Activated CD4-positive, alpha-beta T cell treated with anti-CD3 and anti-CD28 coated beads, Interleukin-2, amount 10 ng/mL, durations not matched to agents 7 days and 5 days (primary cell): ENCODE results near the gene TUBG2. TPM values are rescaled to one million over a fixed set of nuclear protein-coding genes. Genes with fewer than 3 reads are reported as not detected.
A peak's percentile ranks its signal among the peaks of the same experiment; 100 is the strongest.
"Not testable (repeated sequence)": the region's sequence is repeated elsewhere in the genome, so short reads cannot be mapped to it uniquely, and the experiment has no call there.

Experiments used
- CTCF ChIA-PET: fragments of 350-600 bp; sonication (Branson Sonifier 250); formaldehyde crosslinking; loops from one replicate; lab custom pipeline; 2021; ENCODE audit warnings: antibody characterized with exemption; lab: Charles Lee
- POLR2A ChIA-PET: fragments of 350-600 bp; sonication (Branson Sonifier 250); formaldehyde crosslinking; loops from one replicate; lab custom pipeline; 2021; ENCODE audit warnings: antibody characterized with exemption; lab: Charles Lee
- DNase-seq: peaks from one replicate; pipeline ENCODE4 v3.0.0-alpha.2; 2020
- H3K27ac Mint-ChIP-seq: one replicate; pipeline ENCODE4 v1.8.0; 2021; ENCODE audit warnings: mild to moderate bottlenecking, moderate library complexity, mixed read lengths
- H3K27me3 Mint-ChIP-seq: one replicate; pipeline ENCODE4 v1.8.0; 2021; ENCODE audit warnings: mixed read lengths
- H3K36me3 Mint-ChIP-seq: one replicate; pipeline ENCODE4 v1.8.0; 2021; ENCODE audit warnings: low read depth, mixed read lengths
- H3K4me1 Mint-ChIP-seq: one replicate; pipeline ENCODE4 v1.8.0; 2021; ENCODE audit warnings: mixed read lengths
- H3K4me3 Mint-ChIP-seq: one replicate; pipeline ENCODE4 v1.8.0; 2021; ENCODE audit warnings: mild to moderate bottlenecking, moderate library complexity, mixed read lengths
- H3K9me3 Mint-ChIP-seq: one replicate; pipeline ENCODE4 v1.8.0; 2021; ENCODE audit warnings: mixed read lengths
- total RNA-seq, 2 experiments: library from RNA; stranded (reverse); gene quantifications; one replicate each; pipeline ENCODE4 v1.2.3, GENCODE V29; 2021

The TUBG2 gene
- total RNA-seq, 2 experiments from 2014 or later = 6.7 to 7.2 TPM

GRCh38 chr17:42629411-42630009, 29.6 kb upstream of the TUBG2 start:
- POLR2A ChIA-PET = no interaction called here
- Mint-ChIP-seq H3K36me3 (no peaks in the 10 kb centered on the region), H3K4me1 (no peaks in the 10 kb centered on the region), H3K9me3 (no peaks in the 10 kb centered on the region), H3K27me3 (peaks cover 2% of the 10 kb centered on the region), H3K27ac (no peak overlapping the region), H3K4me3 (no peak overlapping the region)
- CTCF ChIA-PET = no interaction called here
- no peak for DNase-seq

- Mint-ChIP-seq H3K4me1 (no peaks in the 10 kb centered on the region), H3K27ac (no peak overlapping the region), H3K4me3 (no peak overlapping the region), H3K9me3 (no peaks in the 10 kb centered on the region), H3K27me3 (peaks cover 2% of the 10 kb centered on the region), H3K36me3 (no peaks in the 10 kb centered on the region)
- ChIA-PET CTCF (interaction anchor here (0.8 to 1.3 kb wide), 2 partner anchors 10 to 22 kb away, joined by 3 to 4 read pairs; no protein-coding TSS in a partner anchor), POLR2A (no interaction called here)
- DNase-seq = no peak
Measured at GRCh38 chr17:42632949-42633444, 26.1 kb upstream of the TUBG2 start.

GRCh38 chr17:42639525-42640113, 19.5 kb upstream of the TUBG2 start:
- Mint-ChIP-seq H3K9me3 (no peaks in the 10 kb centered on the region), H3K27ac (no peak overlapping the region)
- POLR2A ChIA-PET = no interaction called here

GRCh38 chr17:42640121-42640520, 19.0 kb upstream of the TUBG2 start:
- Mint-ChIP-seq H3K27me3 (peaks cover 3% of the 10 kb centered on the region), H3K27ac (no peak overlapping the region), H3K9me3 (no peaks in the 10 kb centered on the region), H3K36me3 (no peaks in the 10 kb centered on the region), H3K4me1 (no peaks in the 10 kb centered on the region), H3K4me3 (no peak overlapping the region)
- no peak for DNase-seq
- POLR2A ChIA-PET = no interaction called here
- CTCF ChIA-PET = interaction anchor here (0.7 to 1.4 kb wide), 2 partner anchors 17 to 100 kb away, joined by 3 to 8 read pairs; no protein-coding TSS in a partner anchor

More at GRCh38 chr17:42639525-42640113, 19.5 kb upstream of the TUBG2 start:
- CTCF ChIA-PET = interaction anchor here (1.4 kb wide), 1 partner anchor 17 kb away, joined by 8 read pairs; no protein-coding TSS in a partner anchor
- Mint-ChIP-seq H3K4me3 (no peak overlapping the region), H3K36me3 (no peaks in the 10 kb centered on the region), H3K4me1 (no peaks in the 10 kb centered on the region), H3K27me3 (peaks cover 3% of the 10 kb centered on the region)
- no peak for DNase-seq

GRCh38 chr17:42642336-42642735, 16.7 kb upstream of the TUBG2 start:
- H3K9me3 Mint-ChIP-seq = no peaks in the 10 kb centered on the region
- H3K27ac Mint-ChIP-seq = no peak overlapping the region
- no peaks in the 10 kb centered on the region for H3K4me1 Mint-ChIP-seq
- ChIA-PET POLR2A (no interaction called here), CTCF (interaction anchor here (0.6 kb wide), 1 partner anchor 36 kb away, joined by 3 read pairs; no protein-coding TSS in a partner anchor)
- peaks cover 3% of the 10 kb centered on the region for H3K27me3 Mint-ChIP-seq
- H3K4me3 Mint-ChIP-seq = no peak overlapping the region
- H3K36me3 Mint-ChIP-seq = no peaks in the 10 kb centered on the region
- no peak for DNase-seq

GRCh38 chr17:42647778-42648177, 11.3 kb upstream of the TUBG2 start:
- Mint-ChIP-seq H3K27ac (no peak overlapping the region), H3K4me3 (no peak overlapping the region), H3K27me3 (peaks cover 9% of the 10 kb centered on the region), H3K36me3 (no peaks in the 10 kb centered on the region), H3K4me1 (no peaks in the 10 kb centered on the region), H3K9me3 (no peaks in the 10 kb centered on the region)
- no peak for DNase-seq
- ChIA-PET CTCF (interaction anchor here (0.6 kb wide), 1 partner anchor 9 kb away, joined by 3 read pairs; no protein-coding TSS in a partner anchor), POLR2A (interaction anchor here (0.6 to 0.7 kb wide), 2 partner anchors 29 to 887 kb away, joined by 3 to 6 read pairs; partner anchors contain the start of gene PLEKHH3)

- CTCF ChIA-PET = interaction anchor here (0.6 to 1.5 kb wide), 4 partner anchors 18 to 204 kb away, joined by 3 to 5 read pairs (median 4); no protein-coding TSS in a partner anchor
- Mint-ChIP-seq H3K36me3 (no peaks in the 10 kb centered on the region), H3K9me3 (no peaks in the 10 kb centered on the region), H3K4me1 (peaks cover 7% of the 10 kb centered on the region), H3K27ac (no peak overlapping the region), H3K27me3 (peaks cover 27% of the 10 kb centered on the region), H3K4me3 (no peak overlapping the region)
- POLR2A ChIA-PET = no interaction called here
- no peak for DNase-seq
Measured at GRCh38 chr17:42651392-42651791, 7.7 kb upstream of the TUBG2 start.

GRCh38 chr17:42653179-42654124, 5.6 kb upstream of the TUBG2 start:
- Mint-ChIP-seq H3K27ac (no peak overlapping the region), H3K4me1 (peaks cover 12% of the 10 kb centered on the region), H3K9me3 (peaks cover 6% of the 10 kb centered on the region), H3K4me3 (no peak overlapping the region), H3K27me3 (peaks cover 25% of the 10 kb centered on the region), H3K36me3 (no peaks in the 10 kb centered on the region)
- POLR2A ChIA-PET = no interaction called here
- CTCF ChIA-PET = interaction anchor here (0.7 to 1.1 kb wide), 2 partner anchors 30 to 51 kb away, joined by 3 to 4 read pairs; no protein-coding TSS in a partner anchor
- DNase-seq = no peak

- H3K4me3 Mint-ChIP-seq = no peak overlapping the region
- POLR2A ChIA-PET = no interaction called here
Measured at GRCh38 chr17:42655528-42655927, 3.6 kb upstream of the TUBG2 start.

GRCh38 chr17:42657824-42658588, 1.1 kb upstream of the TUBG2 start:
- Mint-ChIP-seq H3K27me3 (peaks cover 20% of the 10 kb centered on the region), H3K9me3 (peaks cover 6% of the 10 kb centered on the region), H3K27ac (no peak overlapping the region), H3K4me1 (peaks cover 28% of the 10 kb centered on the region), H3K4me3 (peak overlapping the region; percentile 43), H3K36me3 (no peaks in the 10 kb centered on the region)
- ChIA-PET CTCF (interaction anchor here (2.1 kb wide), 1 partner anchor 19 kb away, joined by 8 read pairs; no protein-coding TSS in a partner anchor), POLR2A (no interaction called here)
- no peak for DNase-seq

More at GRCh38 chr17:42655528-42655927, 3.6 kb upstream of the TUBG2 start:
- no peak overlapping the region for H3K27ac Mint-ChIP-seq
- H3K9me3 Mint-ChIP-seq = peaks cover 6% of the 10 kb centered on the region
- H3K4me1 Mint-ChIP-seq = peaks cover 26% of the 10 kb centered on the region
- peaks cover 22% of the 10 kb centered on the region for H3K27me3 Mint-ChIP-seq
- no peaks in the 10 kb centered on the region for H3K36me3 Mint-ChIP-seq
- CTCF ChIA-PET = interaction anchor here (1.0 to 1.6 kb wide), 2 partner anchors 22 to 208 kb away, joined by 4 read pairs; no protein-coding TSS in a partner anchor
- no peak for DNase-seq

- DNase-seq, H3K27me3 Mint-ChIP-seq, H3K36me3 Mint-ChIP-seq, H3K9me3 Mint-ChIP-seq, H3K27ac Mint-ChIP-seq, POLR2A ChIA-PET: not testable (repeated sequence)
- Mint-ChIP-seq H3K4me3 (peak overlapping the region; percentile 84), H3K4me1 (peaks cover 28% of the 10 kb centered on the region)
- CTCF ChIA-PET = interaction anchor here (1.4 kb wide), 1 partner anchor 11 kb away, joined by 3 read pairs; no protein-coding TSS in a partner anchor
Measured at GRCh38 chr17:42659932-42660274, 819 bp downstream of the TUBG2 start.
